ENCODE results near the gene EGF.
"Not testable (repeated sequence)": the region's sequence is repeated elsewhere in the genome, so short reads cannot be mapped to it uniquely, and the experiment has no call there.

The EGF gene

DNA sequence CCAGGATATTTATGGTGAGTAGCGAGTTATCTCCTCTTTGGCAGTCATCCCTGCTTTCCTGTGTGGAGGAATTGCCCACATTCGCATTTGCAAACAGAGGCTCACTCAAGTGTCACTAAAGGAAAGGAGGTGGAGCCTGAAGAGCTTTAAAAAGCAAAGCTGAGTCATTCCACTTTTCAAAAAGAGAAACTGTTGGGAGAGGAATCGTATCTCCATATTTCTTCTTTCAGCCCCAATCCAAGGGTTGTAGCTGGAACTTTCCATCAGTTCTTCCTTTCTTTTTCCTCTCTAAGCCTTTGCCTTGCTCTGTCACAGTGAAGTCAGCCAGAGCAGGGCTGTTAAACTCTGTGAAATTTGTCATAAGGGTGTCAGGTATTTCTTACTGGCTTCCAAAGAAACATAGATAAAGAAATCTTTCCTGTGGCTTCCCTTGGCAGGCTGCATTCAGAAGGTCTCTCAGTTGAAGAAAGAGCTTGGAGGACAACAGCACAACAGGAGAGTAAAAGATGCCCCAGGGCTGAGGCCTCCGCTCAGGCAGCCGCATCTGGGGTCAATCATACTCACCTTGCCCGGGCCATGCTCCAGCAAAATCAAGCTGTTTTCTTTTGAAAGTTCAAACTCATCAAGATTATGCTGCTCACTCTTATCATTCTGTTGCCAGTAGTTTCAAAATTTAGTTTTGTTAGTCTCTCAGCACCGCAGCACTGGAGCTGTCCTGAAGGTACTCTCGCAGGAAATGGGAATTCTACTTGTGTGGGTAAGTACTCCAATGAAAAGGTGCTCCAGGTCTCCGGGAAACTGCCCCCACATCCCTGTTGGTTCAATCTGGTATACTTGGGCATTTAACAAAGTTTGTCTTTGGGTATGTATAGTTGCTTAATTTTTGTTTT is at the start of gene EGF:
EGF (plus strand) TSS at position 178 of the 890 bp plus-strand sequence; CDS start at position 631, 453 bp downstream.
- DNase-seq: no peak

GRCh38 chr4:109864134-109864533 is 48.5 kb upstream of the EGF start:
- no peak for DNase-seq

- no peak for DNase-seq
Measured at GRCh38 chr4:109870061-109870460, 42.6 kb upstream of the EGF start.

DNA sequence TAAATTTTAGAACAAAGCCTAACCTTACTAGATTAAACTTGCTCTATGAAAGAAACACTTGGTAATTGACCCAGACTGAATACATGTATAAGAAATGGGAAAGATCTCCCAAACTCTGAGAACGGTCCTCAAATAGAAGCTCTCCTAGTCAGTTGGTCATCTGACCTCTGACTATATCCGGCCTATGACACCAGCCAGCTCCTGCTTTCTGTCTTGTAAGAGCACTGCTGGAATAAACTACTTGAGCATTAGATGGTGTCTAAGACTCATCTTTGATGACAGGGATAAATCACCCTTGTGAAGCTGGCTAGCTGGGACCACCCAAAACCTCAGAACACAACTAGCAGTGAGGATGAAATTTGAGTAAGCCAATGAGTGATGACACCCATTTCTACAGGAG is 40.6 kb upstream of the EGF start:
- DNase-seq: no peak

GRCh38 chr4:109872950-109873656 is 39.6 kb upstream of the EGF start:
- no peak for DNase-seq

DNA sequence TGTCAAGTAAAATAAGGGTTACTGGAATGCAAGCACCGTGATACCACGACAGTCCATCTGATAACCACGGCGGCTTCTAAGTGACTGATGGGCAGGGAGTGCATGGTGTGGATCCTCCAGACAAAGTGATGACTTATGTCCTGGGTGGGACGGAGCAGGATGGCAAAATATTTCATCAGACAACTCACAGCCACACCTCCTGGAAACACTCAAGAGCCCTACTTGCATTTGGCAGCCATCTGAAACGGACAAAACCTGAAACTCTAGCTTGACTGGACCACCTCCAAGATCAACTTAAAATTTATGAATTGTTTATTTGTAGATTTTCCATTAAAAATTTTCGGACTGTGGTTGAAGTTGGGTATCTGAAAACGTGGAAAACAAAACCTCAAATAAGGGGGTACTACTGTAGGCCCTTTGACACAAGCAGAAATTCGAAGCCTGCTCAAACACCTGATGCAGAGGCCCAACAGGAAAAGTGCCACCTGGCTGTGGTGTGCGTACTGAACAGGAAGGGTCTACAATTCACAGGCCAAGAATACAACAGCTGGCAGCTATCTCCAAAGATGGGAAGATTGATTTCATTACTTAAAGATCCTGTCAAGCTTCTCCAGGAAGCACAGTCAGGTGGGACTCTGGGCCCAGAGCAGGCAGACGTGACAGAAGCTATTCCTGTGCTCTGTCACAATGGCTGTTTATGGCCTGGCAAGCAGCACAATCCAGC is 38.7 kb upstream of the EGF start:
- no peak for DNase-seq

- DNase-seq: no peak
Measured at GRCh38 chr4:109875106-109875505, 37.6 kb upstream of the EGF start.

- not testable (repeated sequence) for DNase-seq
Measured at GRCh38 chr4:109875553-109875952, 37.1 kb upstream of the EGF start.

DNA sequence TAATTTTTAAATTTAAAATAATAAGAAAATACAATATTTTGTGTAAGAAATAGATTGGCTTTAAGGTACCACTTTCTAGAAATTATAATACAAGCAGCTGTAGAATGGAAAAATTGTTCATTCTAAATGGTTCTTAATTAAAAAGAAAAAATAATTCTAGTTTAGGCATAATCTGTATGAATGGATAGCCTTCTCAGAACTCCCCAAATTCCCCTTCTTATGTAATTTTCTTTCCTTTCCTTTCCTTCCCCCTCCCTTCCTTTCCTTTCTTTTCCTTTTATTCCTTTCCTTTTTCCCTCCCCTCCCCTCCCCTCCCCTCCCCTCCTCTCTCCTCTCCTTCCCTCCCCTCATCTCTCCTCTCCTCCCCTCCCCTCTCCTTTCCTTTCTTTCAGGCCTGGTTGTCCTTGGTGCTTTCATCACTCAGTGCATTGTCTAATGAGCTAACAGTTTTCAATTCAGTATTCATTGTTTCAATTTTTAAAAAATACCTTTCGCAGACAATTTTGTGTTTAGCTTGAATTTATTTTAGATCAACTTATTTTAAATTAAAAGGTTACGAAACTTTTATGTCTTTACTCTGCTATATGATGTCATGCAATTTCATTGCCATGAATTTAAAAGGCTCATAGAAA is 35.9 kb upstream of the EGF start:
- no peak for DNase-seq

DNA sequence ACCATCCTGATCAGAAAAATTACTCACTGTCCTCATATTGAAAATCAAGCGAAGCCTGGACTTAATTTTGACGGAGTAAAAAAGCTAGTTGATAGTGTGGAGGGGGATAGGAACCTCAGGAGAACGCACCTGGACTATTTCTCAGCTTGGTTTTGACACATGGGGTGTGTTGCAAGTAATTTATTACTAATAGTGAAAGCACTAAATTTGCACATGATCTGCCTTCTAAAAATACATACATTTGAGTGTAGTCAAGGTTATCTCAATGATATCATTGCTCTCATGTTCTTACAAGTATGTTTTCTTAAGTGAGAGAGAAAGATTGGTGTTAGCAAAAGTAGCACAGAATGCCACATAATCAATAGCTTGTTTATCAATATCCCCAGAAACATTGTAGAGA is 35.3 kb upstream of the EGF start:
- no peak for DNase-seq

GRCh38 chr4:109878355-109878754 is 34.3 kb upstream of the EGF start:
- DNase-seq: no peak

- no peak for DNase-seq
Measured at GRCh38 chr4:109879081-109879480, 33.6 kb upstream of the EGF start.

DNA sequence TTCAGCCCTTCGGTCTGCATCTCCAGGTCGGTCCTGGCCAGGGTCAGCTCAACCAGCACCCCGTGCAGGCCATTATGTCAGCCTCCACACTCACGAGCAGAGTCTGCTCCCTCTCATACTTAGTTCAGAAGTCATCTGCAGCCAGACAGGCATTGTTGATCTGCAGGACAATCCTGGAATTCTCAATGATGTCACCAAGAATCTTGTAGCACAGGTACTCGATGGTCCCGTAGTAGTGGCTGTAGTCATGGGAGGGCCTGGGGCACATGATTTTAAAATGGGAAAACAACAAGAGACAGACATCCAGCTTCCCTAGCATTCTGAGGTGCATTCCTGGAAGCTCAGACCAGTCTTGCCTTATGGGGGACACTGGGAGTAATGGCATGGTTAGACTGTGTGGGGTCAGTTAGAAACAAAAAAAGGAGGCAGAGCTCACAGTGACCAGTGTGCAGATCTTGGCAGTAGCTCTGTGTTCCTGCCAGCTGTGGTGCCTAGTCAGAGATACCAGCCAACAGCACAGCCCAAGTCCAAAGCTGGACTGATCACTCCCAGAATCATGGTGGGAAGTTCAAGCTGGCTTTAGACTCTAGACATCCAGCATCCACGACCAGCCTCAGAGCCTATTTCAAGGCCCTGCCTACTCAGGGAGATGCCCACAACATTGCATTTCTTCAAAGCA is 32.9 kb upstream of the EGF start:
- no peak for DNase-seq

DNA sequence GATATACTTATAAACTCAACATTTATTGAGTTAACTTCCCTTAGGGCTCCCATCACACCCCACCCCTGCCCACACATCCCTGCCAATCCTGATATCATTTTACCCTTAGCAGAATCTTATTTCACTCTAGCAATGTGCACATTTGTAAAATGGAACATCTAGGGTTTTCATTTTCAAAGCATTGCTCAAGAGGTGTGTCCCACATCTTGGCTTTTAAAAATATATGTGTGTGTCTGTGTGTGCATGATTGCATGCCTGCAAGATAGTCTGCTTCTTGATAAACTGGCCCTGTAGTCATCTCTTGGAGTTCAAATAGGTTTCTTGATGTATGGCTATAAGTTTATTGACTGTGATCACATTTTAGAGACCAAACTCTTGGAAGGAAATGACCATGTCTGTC is 26.4 kb upstream of the EGF start:
- no peak for DNase-seq

DNA sequence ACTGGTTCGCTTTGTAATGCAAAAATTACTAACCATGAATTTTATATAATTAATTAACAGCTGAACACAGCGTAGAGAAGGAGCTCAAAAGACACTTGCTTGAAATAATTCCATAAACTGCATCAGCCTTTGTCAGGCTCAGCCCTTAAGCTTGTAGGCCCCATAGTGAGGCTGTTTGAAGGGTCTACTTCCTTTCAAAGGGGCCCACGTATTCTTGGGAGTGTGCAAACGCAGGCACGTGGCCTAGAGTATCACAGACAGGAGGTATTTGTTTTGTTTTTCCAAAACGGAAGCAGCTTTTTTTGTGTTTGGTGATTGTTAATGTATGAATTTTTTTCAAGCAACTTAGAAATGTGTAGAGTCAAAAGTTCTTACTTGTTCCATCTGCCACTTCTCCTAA is 25.6 kb upstream of the EGF start:
- DNase-seq: no peak

DNA sequence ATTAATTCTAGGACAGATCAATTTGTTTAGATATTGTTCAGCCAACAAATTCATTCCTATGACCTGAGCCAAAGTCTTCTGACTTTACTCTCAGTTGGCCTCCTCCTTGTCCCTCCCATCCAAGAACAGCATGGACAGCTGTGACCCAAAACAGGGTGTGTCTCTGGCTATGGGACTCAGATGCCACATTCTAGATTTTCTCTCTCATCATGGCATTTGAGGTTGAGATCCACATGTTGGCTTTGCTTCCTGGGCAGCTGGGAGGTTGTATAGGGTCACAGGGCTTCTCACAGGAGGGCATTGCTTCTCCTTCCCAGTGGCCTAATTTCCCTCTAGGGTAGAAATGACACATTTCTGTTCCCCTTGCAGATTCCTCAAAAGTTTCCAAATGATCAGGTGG is 22.6 kb upstream of the EGF start:
- no peak for DNase-seq

DNA sequence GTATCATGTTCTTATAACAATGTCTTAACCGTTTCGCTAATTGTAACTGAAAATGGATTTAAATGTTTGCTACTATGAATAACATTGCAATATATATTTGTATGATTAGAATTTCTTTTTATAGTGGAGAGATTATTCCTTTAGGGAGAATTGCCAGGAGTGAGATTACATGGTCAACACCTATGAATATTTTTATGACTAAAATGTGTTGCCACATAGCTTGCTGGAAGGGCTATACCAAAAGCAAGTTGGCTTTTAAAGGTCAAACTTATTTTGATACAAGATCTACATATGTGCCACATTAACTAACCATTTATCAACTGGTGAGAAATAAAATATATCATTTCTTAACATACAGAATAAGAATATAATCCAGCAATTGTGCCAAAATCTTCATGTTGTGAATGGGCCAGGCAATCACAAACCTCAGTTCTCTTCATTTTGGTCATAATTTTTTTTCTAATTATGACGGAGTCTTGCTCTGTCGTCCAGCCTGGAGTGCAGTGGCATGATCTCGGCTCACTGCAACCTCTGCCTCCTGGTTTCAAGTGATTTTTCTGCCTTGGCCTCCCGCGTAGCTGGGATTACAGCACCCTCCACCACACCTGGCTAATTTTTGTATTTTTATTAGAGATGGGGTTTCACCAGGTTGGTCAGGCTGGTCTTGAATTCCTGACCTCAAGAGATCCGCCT is 10.0 kb upstream of the EGF start:
- DNase-seq: no peak

DNA sequence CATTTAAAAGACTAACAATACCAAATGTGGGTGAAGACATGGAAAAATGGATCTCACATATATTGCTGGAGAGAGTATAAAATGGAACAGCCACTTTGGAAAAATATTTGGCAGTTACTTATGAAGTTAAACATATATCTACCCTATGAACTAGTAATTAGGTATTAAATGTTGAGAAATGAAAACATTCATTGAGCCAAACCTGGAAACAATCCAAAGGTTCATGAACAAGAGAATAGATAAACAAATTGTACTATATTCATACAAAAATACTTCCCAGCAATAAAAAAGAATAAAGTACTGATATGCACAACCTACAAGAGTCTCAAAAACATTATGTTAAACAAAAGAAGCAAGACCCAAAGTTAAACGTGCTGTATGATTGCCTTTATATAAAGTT is 4.0 kb upstream of the EGF start:
- DNase-seq: no peak

DNA sequence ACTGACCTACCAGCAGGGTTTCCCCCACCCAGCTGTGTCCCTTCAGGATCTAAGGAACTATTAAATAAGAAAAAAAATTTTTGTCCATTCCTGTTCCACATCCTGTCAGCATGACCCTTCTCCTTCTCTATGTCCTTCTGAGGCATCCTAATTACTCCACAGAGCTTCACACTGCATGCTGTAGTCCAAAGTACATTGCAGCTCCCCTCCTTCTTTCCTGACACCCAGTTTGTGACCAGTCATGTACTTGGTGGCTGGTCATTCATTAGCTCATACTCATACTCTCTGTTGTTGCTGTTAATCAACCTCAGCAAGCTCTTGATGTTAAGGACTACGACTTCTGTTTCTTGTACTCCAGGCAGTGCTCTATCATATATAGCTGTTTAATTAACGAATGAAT is 2.4 kb upstream of the EGF start:
- no peak for DNase-seq

GRCh38 chr4:109913596-109914241 is 1.0 kb downstream of the EGF start:
- DNase-seq: no peak

DNA sequence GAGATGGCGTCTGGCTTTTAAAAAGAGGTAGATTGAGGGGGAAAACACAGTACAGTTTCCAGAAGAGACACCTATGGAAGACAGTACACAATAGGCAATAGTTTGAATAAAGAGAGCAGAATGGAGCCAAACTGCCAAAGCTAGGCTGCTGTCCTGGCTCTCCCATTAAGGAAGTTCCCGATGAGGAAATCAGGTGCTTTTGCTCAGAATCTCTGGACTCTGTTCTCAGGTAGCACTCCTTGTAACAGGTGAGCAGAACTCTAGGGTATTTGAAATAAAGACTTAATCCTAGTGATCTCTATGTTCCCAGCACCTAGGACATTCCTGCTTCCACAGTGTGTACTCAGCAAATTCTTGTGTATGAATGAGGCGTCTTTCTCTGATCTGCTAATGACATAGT is 1.6 kb downstream of the EGF start:
- DNase-seq: no peak

All from cerebellar nuclear complex (tissue), 1 donor.